Sigmoid colon (tissue), 4 donors: Measurements from ENCODE around the gene POLD1.

ENCODE experiments used
- CTCF ChIP-seq, 4 experiments: fragments of 450-650 bp in 3 of 4; fragments of 200-600 bp in 1 of 4; IDR thresholded peaks; one replicate each; pipeline ENCODE4 v1.5.1; 2016 to 2019; ENCODE audit warnings: antibody characterized with exemption in 4 of 4, mild to moderate bottlenecking in 3 of 4, moderate library complexity in 2 of 4
- EP300 ChIP-seq, 4 donors: sonication (generic); formaldehyde crosslinking; IDR thresholded peaks; one replicate each; pipeline ENCODE4 v1.6.1; 2017; ENCODE audit warnings: antibody characterized with exemption in 4 of 4
- POLR2A ChIP-seq, 2 donors: fragments of 450-650 bp; IDR thresholded peaks; one replicate each; pipeline ENCODE4 v1.6.1; 2016; ENCODE audit warnings: antibody characterized with exemption in 2 of 2, mild to moderate bottlenecking in 2 of 2, moderate library complexity in 2 of 2
- POLR2AphosphoS5 ChIP-seq, 4 donors: sonication (generic); formaldehyde crosslinking; IDR thresholded peaks; one replicate each; pipeline ENCODE4 v1.6.1; 2017; ENCODE audit warnings: antibody characterized with exemption in 4 of 4

- no peak for TF ChIP-seq CTCF (IDR thresholded peaks at IDR 0.05)
- TF ChIP-seq EP300 (IDR thresholded peaks at IDR 0.05): no peak
- TF ChIP-seq POLR2AphosphoS5 (IDR thresholded peaks at IDR 0.05): peak in 1 of 4 donors; percentile 55
- no peak for TF ChIP-seq POLR2A (IDR thresholded peaks at IDR 0.05)
These were observed 47.4 kb downstream of the POLD1 start for GRCh38 chr19:50431343-50432220.
